Measurements from ENCODE around the gene RNF130.

DNA sequence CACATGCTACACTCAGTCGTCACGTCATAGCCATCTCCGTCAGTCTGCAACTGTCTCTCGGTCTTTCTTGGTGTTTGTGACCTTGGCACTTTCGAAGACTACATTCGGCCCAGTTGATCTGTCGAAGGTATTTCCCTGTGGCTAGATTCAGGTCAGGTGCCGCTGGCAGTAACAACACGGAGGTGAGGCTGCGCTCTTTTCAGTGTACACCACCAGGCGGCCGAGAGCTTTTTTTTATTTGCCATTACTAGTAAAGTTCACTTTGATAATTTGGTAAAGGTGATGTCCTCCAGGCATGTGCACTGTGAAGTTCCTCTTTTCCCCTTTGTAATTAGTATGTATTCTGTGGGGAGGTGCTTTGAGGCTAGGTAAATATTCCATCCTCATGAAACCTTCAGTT, 49.7 kb downstream of the RNF130 start:
- TF ChIP-seq CTCF (IDR thresholded peaks at IDR 0.05) = no peak
- no peak for TF ChIP-seq POLR2A (IDR thresholded peaks at IDR 0.05)
